ENCODE measurements around the gene MCC.

MCC gene

GRCh38 chr5:112975721-112976431 lies 512.4 kb downstream of the MCC start:
- FAIRE-seq (no peak), DNase-seq (ENCODE audit: insufficient read length, low spot score) (no peak)
- no peak for TF ChIP-seq POLR2A (IDR thresholded peaks at IDR 0.05; ENCODE audit: low read depth, low read length)

- no peak for DNase-seq (ENCODE audit: insufficient read length, low spot score)
- no peak for TF ChIP-seq POLR2A (IDR thresholded peaks at IDR 0.05; ENCODE audit: low read depth, low read length)
- no peak for FAIRE-seq
Measured at GRCh38 chr5:112974901-112975300, 513.4 kb downstream of the MCC start.

- FAIRE-seq (no peak), DNase-seq (ENCODE audit: insufficient read length, low spot score) (no peak)
- TF ChIP-seq POLR2A (IDR thresholded peaks at IDR 0.05; ENCODE audit: low read depth, low read length): no peak
Measured at GRCh38 chr5:112973904-112974303, 514.3 kb downstream of the MCC start.

- FAIRE-seq (no peak), DNase-seq (ENCODE audit: insufficient read length, low spot score) (no peak)
- no peak for TF ChIP-seq POLR2A (IDR thresholded peaks at IDR 0.05; ENCODE audit: low read depth, low read length)
Measured at GRCh38 chr5:112973036-112973435, 515.2 kb downstream of the MCC start.

Data from H54 (cell line).